Nephron progenitor cell (in vitro differentiated cells): ENCODE data around the gene SMTNL1.

ENCODE experiments used
- DNase-seq: peaks from one replicate; pipeline ENCODE4 v3.0.0; 2021
- H3K27ac Mint-ChIP-seq: 2 replicates; pipeline ENCODE4 v1.8.0; 2021; ENCODE audit warnings: mild to moderate bottlenecking, moderate library complexity, mixed read lengths
- H3K27me3 Mint-ChIP-seq: 2 replicates; pipeline ENCODE4 v1.8.0; 2021; ENCODE audit warnings: mild to moderate bottlenecking, low read depth, mixed read lengths; ENCODE audit not compliant: poor library complexity
- H3K36me3 Mint-ChIP-seq: 2 replicates; pipeline ENCODE4 v1.8.0; 2021; ENCODE audit warnings: low read depth, mixed read lengths
- H3K4me1 Mint-ChIP-seq: 2 replicates; pipeline ENCODE4 v1.8.0; 2021; ENCODE audit warnings: mixed read lengths
- H3K4me3 Mint-ChIP-seq: 2 replicates; pipeline ENCODE4 v1.8.0; 2021; ENCODE audit warnings: mild to moderate bottlenecking, moderate library complexity, mixed read lengths
- H3K9me3 Mint-ChIP-seq: 2 replicates; pipeline ENCODE4 v1.8.0; 2021; ENCODE audit warnings: mild to moderate bottlenecking, moderate library complexity, mixed read lengths
- CTCF ChIP-seq: fragments of 200-600 bp; sonication (generic); IDR thresholded peaks from 2 replicates; pipeline ENCODE4 v1.5.0; 2021; ENCODE audit warnings: antibody characterized with exemption

Gene SMTNL1

GRCh38 chr11:57500515-57500914 lies 36.9 kb upstream of the SMTNL1 start:
- H3K4me1 Mint-ChIP-seq = peaks cover 55% of the 10 kb centered on the region
- no peak for TF ChIP-seq CTCF
- peak overlapping the region; percentile 41 for H3K27ac Mint-ChIP-seq
- H3K4me3 Mint-ChIP-seq = peak overlapping the region; percentile 65
- DNase-seq = no peak
- H3K27me3 Mint-ChIP-seq = peaks cover 16% of the 10 kb centered on the region
- H3K9me3 Mint-ChIP-seq = no peaks in the 10 kb centered on the region
- H3K36me3 Mint-ChIP-seq = peaks cover 5% of the 10 kb centered on the region

GRCh38 chr11:57500926-57501325 lies 36.5 kb upstream of the SMTNL1 start:
- no peak overlapping the region for H3K27ac Mint-ChIP-seq
- no peak for DNase-seq
- H3K4me3 Mint-ChIP-seq = no peak overlapping the region
- H3K36me3 Mint-ChIP-seq = peaks cover 2% of the 10 kb centered on the region
- no peaks in the 10 kb centered on the region for H3K9me3 Mint-ChIP-seq
- TF ChIP-seq CTCF = no peak
- H3K4me1 Mint-ChIP-seq = peaks cover 51% of the 10 kb centered on the region
- H3K27me3 Mint-ChIP-seq = peaks cover 16% of the 10 kb centered on the region

GRCh38 chr11:57501953-57502352 lies 35.4 kb upstream of the SMTNL1 start:
- Mint-ChIP-seq H3K27me3 (peaks cover 14% of the 10 kb centered on the region), H3K4me3 (no peak overlapping the region), H3K27ac (no peak overlapping the region), H3K9me3 (no peaks in the 10 kb centered on the region), H3K4me1 (peaks cover 41% of the 10 kb centered on the region), H3K36me3 (no peaks in the 10 kb centered on the region)
- TF ChIP-seq CTCF = no peak
- no peak for DNase-seq

- H3K4me1 Mint-ChIP-seq = peaks cover 37% of the 10 kb centered on the region
- H3K9me3 Mint-ChIP-seq = no peaks in the 10 kb centered on the region
- no peak for TF ChIP-seq CTCF
These were observed 35.0 kb upstream of the SMTNL1 start for GRCh38 chr11:57502376-57502775.

GRCh38 chr11:57502870-57503269 lies 34.5 kb upstream of the SMTNL1 start:
- Mint-ChIP-seq H3K4me3 (no peak overlapping the region), H3K27ac (no peak overlapping the region), H3K4me1 (peaks cover 34% of the 10 kb centered on the region), H3K9me3 (no peaks in the 10 kb centered on the region), H3K27me3 (peaks cover 9% of the 10 kb centered on the region), H3K36me3 (no peaks in the 10 kb centered on the region)
- no peak for TF ChIP-seq CTCF
- no peak for DNase-seq

More at GRCh38 chr11:57502376-57502775, 35.0 kb upstream of the SMTNL1 start:
- Mint-ChIP-seq H3K27me3 (peaks cover 13% of the 10 kb centered on the region), H3K27ac (no peak overlapping the region), H3K4me3 (no peak overlapping the region), H3K36me3 (no peaks in the 10 kb centered on the region)
- no peak for DNase-seq

- H3K36me3 Mint-ChIP-seq = no peaks in the 10 kb centered on the region
- TF ChIP-seq CTCF = no peak
- peaks cover 25% of the 10 kb centered on the region for H3K4me1 Mint-ChIP-seq
- DNase-seq = no peak
- no peaks in the 10 kb centered on the region for H3K9me3 Mint-ChIP-seq
- H3K27ac Mint-ChIP-seq = no peak overlapping the region
- peaks cover 5% of the 10 kb centered on the region for H3K27me3 Mint-ChIP-seq
- H3K4me3 Mint-ChIP-seq = no peak overlapping the region
These were observed 32.9 kb upstream of the SMTNL1 start for GRCh38 chr11:57504511-57504910.
